H1 (cell line): ENCODE measurements around the gene MAP4K4. TPM values are rescaled to one million over a fixed set of nuclear protein-coding genes. Genes with fewer than 3 reads are reported as not detected.

ENCODE experiments used
- CTCF ChIA-PET: fragments of 300-600 bp; sonication (Branson Sonifier 250); formaldehyde crosslinking; loops from one replicate; lab custom pipeline; 2021; ENCODE audit not compliant: partially characterized antibody; lab: Charles Lee
- POLR2A ChIA-PET: fragments of 300-600 bp; sonication (Branson Sonifier 250); formaldehyde crosslinking; loops from one replicate; lab custom pipeline; 2021; ENCODE audit warnings: inconsistent platforms; ENCODE audit not compliant: partially characterized antibody; lab: Charles Lee
- DNase-seq, 2 experiments: peaks; one replicate each; pipeline versions ENCODE4 v3.0.0 to v3.0.0-alpha.2; 2010 to 2022; ENCODE audit warnings: low spot score in 2 of 2, low read depth in 1 of 2, mixed read lengths in 1 of 2
- FAIRE-seq: peaks from 2 replicates; lab custom pipeline; 2011; peaks lifted over from hg19 to GRCh38; lab: Jason Lieb, UNC
- H2AFZ ChIP-seq: 2 replicates; pipeline ENCODE4 v1.8.1; 2012; ENCODE audit warnings: low read length, inconsistent platforms
- H2AK5ac ChIP-seq: 2 replicates; pipeline ENCODE4 v1.6.1; 2013; ENCODE audit warnings: low read depth, low read length
- H2BK120ac ChIP-seq: replicated peaks from 2 replicates; pipeline ENCODE3; 2013; ENCODE audit warnings: low read depth, low read length, inconsistent platforms
- H2BK12ac ChIP-seq: 2 replicates; pipeline ENCODE4 v1.6.1; 2013; ENCODE audit warnings: low read depth, low read length
- H2BK15ac ChIP-seq: 2 replicates; pipeline ENCODE4 v1.6.1; 2013; ENCODE audit warnings: low read length
- H2BK20ac ChIP-seq: 2 replicates; pipeline ENCODE4 v1.6.1; 2013; ENCODE audit warnings: low read length
- H2BK5ac ChIP-seq: 2 replicates; pipeline ENCODE4 v1.6.1; 2013; ENCODE audit warnings: low read depth, low read length
- H3K14ac ChIP-seq: 2 replicates; pipeline ENCODE4 v1.6.1; 2013; ENCODE audit warnings: inconsistent platforms; ENCODE audit not compliant: insufficient read length
- H3K18ac ChIP-seq: 2 replicates; pipeline ENCODE4 v1.6.1; 2013; ENCODE audit warnings: low read length; ENCODE audit errors: extremely low read depth
- H3K23ac ChIP-seq: 2 replicates; pipeline ENCODE4 v1.6.1; 2013; ENCODE audit warnings: inconsistent platforms; ENCODE audit not compliant: insufficient read length
- H3K23me2 ChIP-seq: 2 replicates; pipeline ENCODE4 v1.6.1; 2013; ENCODE audit warnings: low read depth, low read length
- H3K27ac ChIP-seq: 2 replicates; pipeline ENCODE4 v1.6.1; 2011; ENCODE audit warnings: low read depth, low read length, inconsistent platforms
- H3K27me3 ChIP-seq, 4 experiments: replicated peaks in 1 of 4; 1 replicate in 1 of 4; 2 replicates in 3 of 4; pipeline versions ENCODE4 v1.6.1 to v1.8.1; 2011 to 2013; ENCODE audit warnings: low read length in 3 of 4, mild to moderate bottlenecking in 3 of 4, inconsistent platforms in 2 of 4, mixed read lengths in 2 of 4, moderate library complexity in 1 of 4; ENCODE audit not compliant: control insufficient read depth in 3 of 4, insufficient read depth in 3 of 4; ENCODE audit errors: extremely low read depth in 1 of 4
- H3K36me3 ChIP-seq, 4 experiments: 2 replicates each; pipeline versions ENCODE4 v1.6.1 to v1.8.1; 2011 to 2013; ENCODE audit warnings: mild to moderate bottlenecking in 4 of 4, low read length in 3 of 4, moderate library complexity in 2 of 4, control low read depth in 1 of 4, inconsistent platforms in 1 of 4; ENCODE audit not compliant: insufficient read depth in 4 of 4, control insufficient read depth in 2 of 4
- H3K4ac ChIP-seq: replicated peaks from 2 replicates; pipeline ENCODE3; 2013; ENCODE audit warnings: low read length, low read depth, mixed read lengths, inconsistent platforms; ENCODE audit not compliant: insufficient read length
- H3K4me1 ChIP-seq, 4 experiments: replicated peaks in 1 of 4; 1 replicate in 1 of 4; 2 replicates in 3 of 4; pipeline versions ENCODE4 v1.6.1 to v1.8.1; 2011 to 2013; ENCODE audit warnings: low read length in 3 of 4, inconsistent platforms in 2 of 4, mixed read lengths in 1 of 4; ENCODE audit not compliant: insufficient read depth in 4 of 4, control insufficient read depth in 3 of 4
- H3K4me2 ChIP-seq, 2 experiments: 2 replicates each; pipeline versions ENCODE4 v1.6.1 to v1.8.1; 2011 to 2013; ENCODE audit warnings: low read depth in 2 of 2, low read length in 2 of 2, control low read depth in 1 of 2, inconsistent platforms in 1 of 2, mild to moderate bottlenecking in 1 of 2; ENCODE audit not compliant: insufficient read depth in 1 of 2
- H3K4me3 ChIP-seq, 4 experiments: fragments of 200-600, 300-600 bp in 1 of 4; sonication (generic), shearing (Covaris generic), sonication (Bioruptor Twin) in 1 of 4; 2 replicates each; pipeline versions ENCODE4 v1.5.1 to v1.8.1; 2011 to 2016; ENCODE audit warnings: low read length in 4 of 4, low read depth in 3 of 4, control low read depth in 2 of 4, inconsistent platforms in 2 of 4, mild to moderate bottlenecking in 2 of 4, mixed read lengths in 1 of 4, moderate library complexity in 1 of 4; ENCODE audit not compliant: insufficient read depth in 2 of 4; ENCODE audit errors: extremely low read depth in 1 of 4
- H3K56ac ChIP-seq: replicated peaks from 2 replicates; pipeline ENCODE3; 2013; ENCODE audit warnings: low read depth, mild to moderate bottlenecking, mixed read lengths, low read length, inconsistent platforms; ENCODE audit not compliant: insufficient read length
- H3K79me1 ChIP-seq: 2 replicates; pipeline ENCODE4 v1.6.1; 2013; ENCODE audit warnings: low read depth, low read length, control low read depth
- H3K79me2 ChIP-seq, 2 experiments: 2 replicates each; pipeline versions ENCODE4 v1.6.1 to v1.8.1; 2012 to 2013; ENCODE audit warnings: low read length in 2 of 2, mild to moderate bottlenecking in 2 of 2, inconsistent platforms in 1 of 2; ENCODE audit not compliant: insufficient read depth in 2 of 2, control insufficient read depth in 1 of 2
- H3K9ac ChIP-seq, 4 experiments: replicated peaks in 1 of 4; 1 replicate in 1 of 4; 2 replicates in 3 of 4; pipeline versions ENCODE4 v1.6.1 to v1.8.1; 2011 to 2013; ENCODE audit warnings: low read depth in 3 of 4, low read length in 3 of 4, control low read depth in 2 of 4, mild to moderate bottlenecking in 2 of 4, moderate library complexity in 2 of 4, inconsistent platforms in 1 of 4; ENCODE audit errors: extremely low read depth in 1 of 4
- H3K9me3 ChIP-seq, 2 experiments: 2 replicates each; pipeline versions ENCODE4 v1.6.1 to v1.8.1; 2012 to 2013; ENCODE audit warnings: mild to moderate bottlenecking in 2 of 2, moderate library complexity in 2 of 2, control low read depth in 1 of 2, inconsistent platforms in 1 of 2, low read depth in 1 of 2, low read length in 1 of 2, mixed read lengths in 1 of 2; ENCODE audit not compliant: insufficient read depth in 2 of 2
- H4K20me1 ChIP-seq, 2 experiments: replicated peaks in 1 of 2; 2 replicates each; pipeline versions ENCODE3 to v1.8.1; 2011 to 2013; ENCODE audit warnings: inconsistent platforms in 2 of 2, low read length in 2 of 2, mild to moderate bottlenecking in 1 of 2; ENCODE audit not compliant: insufficient read depth in 2 of 2, control insufficient read depth in 1 of 2
- H4K5ac ChIP-seq: 2 replicates; pipeline ENCODE4 v1.6.1; 2013; ENCODE audit warnings: low read length, low read depth, mixed read lengths, inconsistent platforms; ENCODE audit not compliant: insufficient read length
- H4K8ac ChIP-seq: 2 replicates; pipeline ENCODE4 v1.8.0; 2013; ENCODE audit warnings: mild to moderate bottlenecking, moderate library complexity, low read length, inconsistent platforms; ENCODE audit not compliant: insufficient read depth; ENCODE audit errors: extremely low read depth
- H4K91ac ChIP-seq: replicated peaks from 2 replicates; pipeline ENCODE3; 2013; ENCODE audit warnings: low read length, mixed read lengths, inconsistent platforms; ENCODE audit not compliant: insufficient read length
- SP4 ChIP-seq: IDR thresholded peaks from 2 replicates; pipeline ENCODE4 v1.6.1; 2012; ENCODE audit warnings: low read length, inconsistent platforms
- TEAD4 ChIP-seq: IDR thresholded peaks from 2 replicates; pipeline ENCODE4 v1.6.1; 2012; ENCODE audit warnings: low read depth, low read length, inconsistent platforms, mixed read lengths
- WGBS, 2 experiments: shearing (Covaris generic) in 1 of 2; methylation state at CpG; one replicate each; pipeline versions ENCODE4 v1.1.6 to v1.1.7; 2013 to 2015; ENCODE audit warnings: low lambda C conversion rate in 2 of 2, mixed read lengths in 2 of 2, inconsistent platforms in 1 of 2, low coverage in 1 of 2, missing lambda C conversion rate in 1 of 2; ENCODE audit not compliant: insufficient replicate concordance in 2 of 2, insufficient coverage in 1 of 2, insufficient read length in 1 of 2; ENCODE audit errors: extremely low coverage in 1 of 2, missing lambda C conversion rate in 1 of 2; 5-methylcytosine and 5-hydroxymethylcytosine counted together
- polyA plus RNA-seq, 7 experiments: library from polyadenylated mRNA; depleted of rRNA in 3 of 7; stranded (reverse) in 5 of 7; unstranded in 2 of 7; fragments of >200 nt in 5 of 7; fragments of 200-250 nt in 2 of 7; gene quantifications; 1 replicate in 5 of 7; 2 replicates in 1 of 7; 4 replicates in 1 of 7; pipeline versions ENCODE4 v1.2.1 to v1.2.3, GENCODE V29; 2011 to 2013; ENCODE audit warnings: missing spikeins in 2 of 7, mixed read lengths in 2 of 7
- total RNA-seq: library from RNA; stranded (reverse); fragmentation: NEBNext Ultra II Directional; extraction: Animal tissue kit (Norgen Biotek cat#: 25700); gene quantifications from 2 replicates; pipeline ENCODE4 v1.2.1, GENCODE V29; 2021
- TF ChIP-seq, protein P1 (sequence below): IDR thresholded peaks from 2 replicates; pipeline ENCODE4 v1.6.1; 2012; ENCODE audit warnings: inconsistent platforms

Gene MAP4K4
- total and polyA plus RNA-seq, 2 of the 8 experiments (the other 6 are each of a cell fraction or from before 2014, with no cell fraction given): 53.2 to 138 TPM

- Histone ChIP-seq H3K79me1 (peaks cover 21% of the 10 kb centered on the region), H3K9me3 (no peaks in the 10 kb centered on the region), H3K4me2 (no peak overlapping the region), H3K27ac (no peak overlapping the region), H3K14ac (no peak overlapping the region), H3K79me2 (peaks cover 34 to 100% of the 10 kb centered on the region in 2 experiments), H3K4ac (no peak overlapping the region), H3K36me3 (no peaks in the 10 kb centered on the region), H4K20me1 (peaks cover 35 to 37% of the 10 kb centered on the region in 2 experiments), H3K23me2 (no peaks in the 10 kb centered on the region), H3K4me3 (no peak overlapping the region), H2BK20ac (no peak overlapping the region), H3K23ac (no peak overlapping the region), H2BK120ac (no peak overlapping the region), H3K18ac (no peak overlapping the region), H2BK12ac (no peak overlapping the region), H4K8ac (no peak overlapping the region), H2BK5ac (peak overlapping the region; percentile 68; the same call in 1 of the 2 replicates), H2BK15ac (no peak overlapping the region), H3K27me3 (no peaks in the 10 kb centered on the region), H3K9ac (no peak overlapping the region), H2AK5ac (no peak overlapping the region; the same call in 1 of the 2 replicates), H3K4me1 (peaks cover 13 to 39% (median 27%) of the 10 kb centered on the region in 4 experiments), H2AFZ (no peak overlapping the region), H3K56ac (no peak overlapping the region), H4K5ac (no peak overlapping the region), H4K91ac (no peak overlapping the region)
- ChIA-PET POLR2A (interaction anchor here (0.8 to 1.4 kb wide), 2 partner anchors 8 to 75 kb away, joined by 3 to 4 read pairs; no protein-coding TSS in a partner anchor), CTCF (interaction anchor here (0.8 to 4.4 kb wide), 6 partner anchors 8 to 56 kb away, joined by 3 to 17 read pairs (median 4); no protein-coding TSS in a partner anchor)
- FAIRE-seq: no peak
- WGBS, 2 experiments: 82% methylated on average over 8 of the region's 8 CpGs; no CpG with 5 or more reads in 1 of the 2 experiments
- no peak for DNase-seq
- TF ChIP-seq SP4 (no peak), TEAD4 (no peak)
- TF ChIP-seq, protein P1, sequence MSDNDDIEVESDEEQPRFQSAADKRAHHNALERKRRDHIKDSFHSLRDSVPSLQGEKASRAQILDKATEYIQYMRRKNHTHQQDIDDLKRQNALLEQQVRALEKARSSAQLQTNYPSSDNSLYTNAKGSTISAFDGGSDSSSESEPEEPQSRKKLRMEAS: no peak
Observed at GRCh38 chr2:101775636-101776035, 78.1 kb downstream of the MAP4K4 start.
